WI38 (cell line): ENCODE results near the gene NR1D2.

Experiments used
- H3K4me3 ChIP-seq: 2 replicates; pipeline ENCODE4 v1.5.1; 2011; ENCODE audit warnings: low read depth, mild to moderate bottlenecking, control low read depth, low read length
- TF ChIP-seq, protein P1 (sequence below): IDR thresholded peaks from 2 replicates; pipeline ENCODE4 v1.5.1; 2012; ENCODE audit warnings: low read depth, mild to moderate bottlenecking, control low read depth, low read length

The NR1D2 gene

DNA sequence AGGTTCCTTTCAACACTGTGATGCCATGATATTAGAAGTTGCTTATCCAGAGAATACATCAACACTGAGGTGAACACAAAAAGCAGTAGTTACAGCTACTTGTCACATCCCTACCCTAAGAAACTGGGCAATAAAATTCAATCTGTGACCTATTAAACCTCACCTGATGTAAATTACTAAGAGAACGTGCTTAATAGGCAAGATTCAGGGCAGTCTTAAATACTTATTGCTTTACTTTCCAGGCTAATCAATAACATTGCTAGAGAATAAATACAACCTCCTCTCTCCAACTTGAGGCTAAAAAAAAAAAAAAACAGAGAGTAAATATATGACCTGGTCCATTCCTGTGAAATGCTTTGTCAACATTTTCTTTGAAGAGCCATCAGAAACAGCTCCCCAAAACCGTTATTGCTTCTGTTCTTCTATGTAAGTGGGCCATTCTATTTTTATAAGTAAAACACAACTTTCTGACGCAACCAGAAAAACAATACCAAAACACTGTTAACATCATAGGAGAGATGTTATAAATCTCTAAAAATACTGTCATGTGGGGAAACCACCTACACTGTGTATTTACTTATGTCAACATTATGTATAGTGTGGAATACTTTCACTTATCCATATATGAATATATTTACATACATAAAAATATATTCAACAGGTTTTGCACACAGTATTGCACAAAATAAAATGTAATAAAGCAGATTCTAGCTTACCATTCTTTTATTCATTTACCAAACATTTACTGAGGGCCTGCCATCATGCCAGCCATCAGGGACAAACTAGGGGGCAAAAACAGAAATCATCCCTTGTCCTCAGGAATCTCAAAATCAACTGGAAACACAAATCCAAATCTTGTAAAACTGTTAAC is 31.0 kb upstream of the NR1D2 start:
- no peak overlapping the region for H3K4me3 ChIP-seq
- TF ChIP-seq, protein P1, sequence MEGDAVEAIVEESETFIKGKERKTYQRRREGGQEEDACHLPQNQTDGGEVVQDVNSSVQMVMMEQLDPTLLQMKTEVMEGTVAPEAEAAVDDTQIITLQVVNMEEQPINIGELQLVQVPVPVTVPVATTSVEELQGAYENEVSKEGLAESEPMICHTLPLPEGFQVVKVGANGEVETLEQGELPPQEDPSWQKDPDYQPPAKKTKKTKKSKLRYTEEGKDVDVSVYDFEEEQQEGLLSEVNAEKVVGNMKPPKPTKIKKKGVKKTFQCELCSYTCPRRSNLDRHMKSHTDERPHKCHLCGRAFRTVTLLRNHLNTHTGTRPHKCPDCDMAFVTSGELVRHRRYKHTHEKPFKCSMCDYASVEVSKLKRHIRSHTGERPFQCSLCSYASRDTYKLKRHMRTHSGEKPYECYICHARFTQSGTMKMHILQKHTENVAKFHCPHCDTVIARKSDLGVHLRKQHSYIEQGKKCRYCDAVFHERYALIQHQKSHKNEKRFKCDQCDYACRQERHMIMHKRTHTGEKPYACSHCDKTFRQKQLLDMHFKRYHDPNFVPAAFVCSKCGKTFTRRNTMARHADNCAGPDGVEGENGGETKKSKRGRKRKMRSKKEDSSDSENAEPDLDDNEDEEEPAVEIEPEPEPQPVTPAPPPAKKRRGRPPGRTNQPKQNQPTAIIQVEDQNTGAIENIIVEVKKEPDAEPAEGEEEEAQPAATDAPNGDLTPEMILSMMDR: no peak

DNA sequence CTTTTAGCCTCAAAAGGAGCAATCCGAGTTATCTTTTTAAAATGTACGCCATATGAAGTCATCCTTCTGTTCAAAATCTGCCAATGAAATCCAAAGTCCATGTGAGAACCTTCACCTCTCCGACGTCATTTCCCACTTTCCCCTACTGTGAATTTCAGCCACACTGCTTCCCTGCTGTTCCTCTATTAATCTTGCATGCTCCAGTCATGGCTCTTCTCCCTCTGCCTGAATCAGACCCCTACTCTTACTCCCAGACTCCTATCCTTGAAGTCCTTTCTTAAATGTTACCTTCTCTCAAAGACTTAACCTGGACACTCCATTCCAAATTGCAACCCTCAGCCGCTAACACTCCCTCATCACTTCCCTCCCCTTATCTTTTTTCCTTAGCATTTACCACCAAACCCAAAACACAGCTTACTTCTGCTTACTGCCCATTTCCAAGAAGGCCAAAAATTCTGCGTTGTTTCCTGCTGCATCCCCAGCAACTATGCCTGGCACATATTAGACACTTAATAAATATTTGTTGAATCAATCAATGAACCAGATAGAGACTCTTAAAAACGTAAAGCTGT is 29.5 kb upstream of the NR1D2 start:
- TF ChIP-seq, protein P1: no peak
- H3K4me3 ChIP-seq: peak overlapping the region; percentile 94

DNA sequence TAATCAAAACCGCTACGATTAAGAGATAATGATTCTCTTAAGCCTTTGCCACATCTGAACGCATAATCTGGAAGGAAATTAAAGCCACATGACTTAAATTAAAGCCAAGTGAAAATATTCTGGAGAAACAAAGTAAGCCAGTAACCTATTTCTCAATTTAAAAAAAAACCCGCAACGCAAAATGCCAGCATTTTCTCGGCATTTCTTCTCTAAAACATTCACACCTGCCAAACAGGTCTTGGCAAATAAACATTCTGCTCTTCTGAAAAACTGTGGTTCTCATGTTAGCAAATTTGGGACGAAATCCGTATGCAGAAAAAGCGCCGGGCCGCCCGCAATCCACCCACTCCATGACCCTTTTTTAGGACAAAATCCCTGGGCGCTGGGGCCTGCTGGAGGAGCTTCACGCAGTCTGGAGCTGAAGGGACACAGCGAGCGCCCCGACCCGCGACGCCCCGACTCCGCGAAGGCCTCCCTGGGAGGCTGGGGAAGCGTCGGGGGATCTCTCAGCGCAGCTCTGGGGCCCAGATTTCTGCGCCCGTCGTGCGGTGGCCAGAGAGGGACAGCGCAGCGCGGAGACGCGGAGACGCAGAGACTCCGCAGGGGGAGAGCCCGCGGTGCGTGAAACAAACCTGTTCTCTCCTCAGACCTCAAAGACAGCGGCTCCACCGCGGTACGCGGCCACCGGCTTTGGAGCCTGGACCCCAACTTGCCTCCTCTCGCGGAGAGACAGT is 28.8 kb upstream of the NR1D2 start:
- peak overlapping the region; percentile 94 for H3K4me3 ChIP-seq
- TF ChIP-seq, protein P1: no peak

DNA sequence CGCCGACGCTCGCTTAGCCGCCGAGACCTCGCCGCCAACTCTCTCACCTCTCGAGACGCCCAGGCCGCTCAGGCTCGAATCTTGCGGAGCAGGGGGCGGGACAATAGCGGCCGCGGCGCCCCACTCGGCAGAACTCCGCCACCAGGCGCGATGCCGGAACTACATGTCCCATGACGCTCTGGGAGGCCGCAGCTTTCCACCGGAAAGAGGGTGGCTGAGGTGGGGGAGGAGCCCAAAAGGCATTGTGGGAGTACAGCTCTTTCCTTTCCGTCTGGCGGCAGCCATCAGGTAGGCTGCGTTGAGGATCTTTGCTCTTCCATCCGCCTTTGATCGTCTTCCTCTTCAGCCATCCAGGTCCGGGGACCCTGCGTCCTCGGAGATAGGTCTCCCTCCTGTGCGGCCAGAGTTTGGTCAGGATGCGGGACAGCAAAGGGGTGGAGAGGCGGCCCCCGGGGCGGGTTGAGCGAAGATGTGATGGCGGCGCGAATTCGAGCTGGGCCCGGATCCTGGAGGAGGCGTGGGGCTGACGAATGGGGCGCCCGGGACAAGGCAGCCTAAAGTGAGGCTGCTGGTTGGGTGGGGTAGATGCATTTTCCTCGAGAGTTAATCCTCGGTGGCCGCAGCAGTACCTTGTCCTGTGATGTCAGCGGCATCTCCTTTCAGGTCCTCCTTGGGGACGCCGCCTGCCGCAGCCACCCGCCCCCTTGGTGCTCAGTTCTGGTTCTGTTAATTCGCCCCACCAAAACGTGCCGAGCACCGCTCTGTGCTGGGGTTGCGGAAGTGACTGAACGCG is 28.0 kb upstream of the NR1D2 start, which contains the start of the genes NKIRAS1 and RPL15:
Gene NKIRAS1, minus strand, starts transcription at position 105 of the 793 bp plus-strand sequence. CDS start 6,086 bp downstream, outside the sequence.
Gene RPL15, plus strand, starts transcription at position 247 of the 793 bp plus-strand sequence. CDS start 728 bp downstream, outside the sequence.
- TF ChIP-seq, protein P1: 0 out of 2 replicates have a peak, but pooled peaks have one; percentile 22
- peak within 1 kb of the TSS; percentile 94 for H3K4me3 ChIP-seq

DNA sequence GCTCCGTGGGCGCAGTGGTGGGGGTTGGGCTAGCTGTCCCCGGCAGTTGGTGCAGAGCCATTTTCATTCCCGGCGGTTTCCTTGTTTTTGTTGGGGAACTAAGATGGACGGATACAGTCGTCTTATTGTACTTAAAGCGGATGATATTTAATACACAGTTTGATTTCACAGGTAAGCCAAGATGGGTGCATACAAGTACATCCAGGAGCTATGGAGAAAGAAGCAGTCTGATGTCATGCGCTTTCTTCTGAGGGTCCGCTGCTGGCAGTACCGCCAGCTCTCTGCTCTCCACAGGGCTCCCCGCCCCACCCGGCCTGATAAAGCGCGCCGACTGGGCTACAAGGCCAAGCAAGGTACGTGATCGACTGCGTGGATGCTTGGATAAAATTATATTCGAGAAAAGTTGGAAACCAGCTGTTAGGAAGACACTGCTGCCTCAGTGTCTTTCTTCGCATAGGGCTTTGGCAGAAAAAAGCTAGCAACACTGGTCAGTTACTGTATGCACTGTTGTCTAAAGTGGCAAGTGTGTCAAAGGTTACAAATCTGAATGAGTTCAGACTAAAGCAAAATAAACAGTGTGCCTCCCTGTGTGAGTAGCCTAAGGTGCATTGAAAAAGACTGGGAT is 27.3 kb upstream of the NR1D2 start:
- peak overlapping the region; percentile 94 for H3K4me3 ChIP-seq

DNA sequence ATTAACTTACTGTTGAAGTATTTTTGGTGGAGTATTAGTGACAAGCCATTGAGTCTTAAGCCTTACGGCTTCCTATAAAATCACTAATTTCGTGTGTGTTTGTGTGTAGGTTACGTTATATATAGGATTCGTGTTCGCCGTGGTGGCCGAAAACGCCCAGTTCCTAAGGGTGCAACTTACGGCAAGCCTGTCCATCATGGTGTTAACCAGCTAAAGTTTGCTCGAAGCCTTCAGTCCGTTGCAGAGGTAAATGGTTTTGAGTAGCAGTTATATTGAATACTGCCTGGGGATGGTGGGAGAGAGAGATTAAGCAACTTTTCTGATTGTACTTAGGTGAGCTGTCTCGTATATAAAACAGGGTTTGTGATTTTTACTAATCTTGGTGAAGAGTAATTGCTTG is 26.8 kb upstream of the NR1D2 start:
- peak overlapping the region; percentile 94 for H3K4me3 ChIP-seq

DNA sequence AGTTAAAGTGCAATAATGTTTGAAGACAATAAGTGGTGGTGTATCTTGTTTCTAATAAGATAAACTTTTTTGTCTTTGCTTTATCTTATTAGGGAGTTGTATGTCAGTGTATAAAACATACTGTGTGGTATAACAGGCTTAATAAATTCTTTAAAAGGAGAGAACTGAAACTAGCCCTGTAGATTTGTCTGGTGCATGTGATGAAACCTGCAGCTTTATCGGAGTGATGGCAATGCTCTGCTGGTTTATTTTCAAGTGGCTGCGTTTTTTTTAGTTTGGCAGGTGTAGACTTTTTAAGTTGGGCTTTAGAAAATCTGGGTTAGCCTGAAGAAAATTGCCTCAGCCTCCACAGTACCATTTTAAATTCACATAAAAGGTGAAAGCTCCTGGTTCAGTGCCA is 25.5 kb upstream of the NR1D2 start:
- no peak overlapping the region for H3K4me3 ChIP-seq
- TF ChIP-seq, protein P1: no peak
